ENCODE measurements around the gene GPR78.

Gene GPR78

GRCh38 chr4:8587469-8588195, 7.4 kb downstream of the GPR78 start:
- H3K4me1 ChIP-seq (ENCODE audit: control insufficient read depth in 2 of 2, insufficient read depth in 1 of 2, low read depth in 1 of 2, low read length in 2 of 2) = peaks cover 0 to 21% of the 10 kb centered on the region in 2 donors
- H3K4ac ChIP-seq (ENCODE audit: low read length) = no peak overlapping the region
- H2BK5ac ChIP-seq (ENCODE audit: low read length) = no peak overlapping the region
- H3K9me3 ChIP-seq (replicated peaks in 1 of 2; ENCODE audit: control insufficient read depth in 2 of 2, insufficient read depth in 1 of 2, low read depth in 1 of 2, low read length in 2 of 2) = no peaks in the 10 kb centered on the region
- H2BK12ac ChIP-seq (ENCODE audit: low read length) = no peak overlapping the region
- H3K9ac ChIP-seq (ENCODE audit: low read depth, low read length, poor library complexity) = no peak overlapping the region
- no peak overlapping the region for H2AFZ ChIP-seq (ENCODE audit: low read length)
- H2BK15ac ChIP-seq (ENCODE audit: low read length) = peak overlapping the region; percentile 64
- H2BK120ac ChIP-seq (ENCODE audit: low read depth, low read length) = no peak overlapping the region
- H4K8ac ChIP-seq (ENCODE audit: low read depth, low read length) = no peak overlapping the region
- H3K4me3 ChIP-seq (ENCODE audit: low read length in 2 of 2) = no peak overlapping the region
- no peak overlapping the region for H3K23ac ChIP-seq (ENCODE audit: low read depth, low read length, poor library complexity)
- H4K91ac ChIP-seq (ENCODE audit: low read depth, low read length, poor library complexity) = no peak overlapping the region
- H3K14ac ChIP-seq (ENCODE audit: low read length) = no peak overlapping the region
- H3K79me1 ChIP-seq (ENCODE audit: low read depth, low read length) = no peaks in the 10 kb centered on the region
- no peak for DNase-seq (ENCODE audit: low spot score)
- H3K27ac ChIP-seq (replicated peaks; ENCODE audit: low read length) = no peak overlapping the region
- H2AK5ac ChIP-seq (ENCODE audit: low read depth, low read length) = peak overlapping the region; percentile 48
- H3K4me2 ChIP-seq (ENCODE audit: insufficient read depth, low read length, poor library complexity, severe bottlenecking) = no peak overlapping the region
- H3K27me3 ChIP-seq (ENCODE audit: control insufficient read depth in 3 of 3, insufficient read depth in 3 of 3, low read depth in 1 of 3, low read length in 3 of 3) = peaks cover 0 to 50% (median 0%) of the 10 kb centered on the region in 3 experiments
- no peaks in the 10 kb centered on the region for H3K36me3 ChIP-seq (replicated peaks in 1 of 2; ENCODE audit: control insufficient read depth in 2 of 2, insufficient read depth in 2 of 2, low read length in 2 of 2)
- WGBS, 2 donors (ENCODE audit: extremely low coverage in 2 of 2, insufficient read length in 2 of 2, insufficient replicate concordance in 1 of 2) = no CpG with 5 or more reads among the region's 18 CpGs
- H3K18ac ChIP-seq (ENCODE audit: low read length) = peak overlapping the region; percentile 51

DNA sequence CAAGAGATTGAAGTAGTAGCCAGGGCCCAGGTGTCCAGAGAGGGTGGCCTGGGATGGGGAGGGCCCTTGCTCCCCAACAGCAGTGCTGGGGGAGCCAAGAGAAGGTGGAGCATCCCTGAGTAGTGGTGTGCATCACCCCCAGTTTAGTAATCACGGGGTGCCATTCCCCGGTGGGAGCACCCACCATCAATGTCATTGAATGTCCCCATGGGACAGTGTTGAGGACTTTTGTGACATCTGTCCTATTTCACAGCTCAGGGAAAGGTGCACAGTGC, 7.9 kb downstream of the GPR78 start:
- Histone ChIP-seq H3K23ac (ENCODE audit: low read depth, low read length, poor library complexity) (no peak overlapping the region), H3K14ac (ENCODE audit: low read length) (no peak overlapping the region), H2BK15ac (ENCODE audit: low read length) (no peak overlapping the region), H3K79me1 (ENCODE audit: low read depth, low read length) (no peaks in the 10 kb centered on the region), H2BK5ac (ENCODE audit: low read length) (no peak overlapping the region), H3K18ac (ENCODE audit: low read length) (no peak overlapping the region), H3K36me3 (replicated peaks in 1 of 2; ENCODE audit: control insufficient read depth in 2 of 2, insufficient read depth in 2 of 2, low read length in 2 of 2) (no peaks in the 10 kb centered on the region), H3K27me3 (ENCODE audit: control insufficient read depth in 3 of 3, insufficient read depth in 3 of 3, low read depth in 1 of 3, low read length in 3 of 3) (peaks cover 0 to 55% (median 3%) of the 10 kb centered on the region in 3 experiments), H4K8ac (ENCODE audit: low read depth, low read length) (no peak overlapping the region), H3K4ac (ENCODE audit: low read length) (no peak overlapping the region), H2AK5ac (ENCODE audit: low read depth, low read length) (peak overlapping the region; percentile 48), H3K27ac (replicated peaks; ENCODE audit: low read length) (no peak overlapping the region), H3K4me3 (ENCODE audit: low read length in 2 of 2) (no peak overlapping the region), H2BK120ac (ENCODE audit: low read depth, low read length) (no peak overlapping the region), H3K4me1 (ENCODE audit: control insufficient read depth in 2 of 2, insufficient read depth in 1 of 2, low read depth in 1 of 2, low read length in 2 of 2) (peaks cover 0 to 24% of the 10 kb centered on the region in 2 donors), H2BK12ac (ENCODE audit: low read length) (no peak overlapping the region), H3K4me2 (ENCODE audit: insufficient read depth, low read length, poor library complexity, severe bottlenecking) (no peak overlapping the region), H3K9me3 (replicated peaks in 1 of 2; ENCODE audit: control insufficient read depth in 2 of 2, insufficient read depth in 1 of 2, low read depth in 1 of 2, low read length in 2 of 2) (no peaks in the 10 kb centered on the region), H3K9ac (ENCODE audit: low read depth, low read length, poor library complexity) (no peak overlapping the region), H2AFZ (ENCODE audit: low read length) (no peak overlapping the region), H4K91ac (ENCODE audit: low read depth, low read length, poor library complexity) (no peak overlapping the region)
- WGBS, 2 donors (ENCODE audit: extremely low coverage in 2 of 2, insufficient read length in 2 of 2, insufficient replicate concordance in 1 of 2) = no CpG with 5 or more reads among the region's 2 CpGs
- DNase-seq (ENCODE audit: low spot score) = no peak

GRCh38 chr4:8589336-8589735, 9.1 kb downstream of the GPR78 start:
- Histone ChIP-seq H4K8ac (ENCODE audit: low read depth, low read length) (no peak overlapping the region), H3K4ac (ENCODE audit: low read length) (no peak overlapping the region), H2BK5ac (ENCODE audit: low read length) (no peak overlapping the region), H3K4me1 (ENCODE audit: control insufficient read depth in 2 of 2, insufficient read depth in 1 of 2, low read depth in 1 of 2, low read length in 2 of 2) (peaks cover 0 to 34% of the 10 kb centered on the region in 2 donors), H3K4me2 (ENCODE audit: insufficient read depth, low read length, poor library complexity, severe bottlenecking) (no peak overlapping the region), H2AFZ (ENCODE audit: low read length) (no peak overlapping the region), H3K36me3 (replicated peaks in 1 of 2; ENCODE audit: control insufficient read depth in 2 of 2, insufficient read depth in 2 of 2, low read length in 2 of 2) (no peaks in the 10 kb centered on the region), H3K27ac (replicated peaks; ENCODE audit: low read length) (no peak overlapping the region), H2BK120ac (ENCODE audit: low read depth, low read length) (no peak overlapping the region), H2BK15ac (ENCODE audit: low read length) (peak overlapping the region; percentile 19), H3K9me3 (replicated peaks in 1 of 2; ENCODE audit: control insufficient read depth in 2 of 2, insufficient read depth in 1 of 2, low read depth in 1 of 2, low read length in 2 of 2) (peaks cover 0 to 2% of the 10 kb centered on the region in 2 donors), H3K23ac (ENCODE audit: low read depth, low read length, poor library complexity) (no peak overlapping the region), H3K14ac (ENCODE audit: low read length) (no peak overlapping the region), H3K9ac (ENCODE audit: low read depth, low read length, poor library complexity) (no peak overlapping the region), H4K91ac (ENCODE audit: low read depth, low read length, poor library complexity) (no peak overlapping the region), H3K18ac (ENCODE audit: low read length) (peak overlapping the region; percentile 85), H3K27me3 (ENCODE audit: control insufficient read depth in 3 of 3, insufficient read depth in 3 of 3, low read depth in 1 of 3, low read length in 3 of 3) (peaks cover 0 to 67% (median 13%) of the 10 kb centered on the region in 3 experiments), H3K79me1 (ENCODE audit: low read depth, low read length) (no peaks in the 10 kb centered on the region), H2BK12ac (ENCODE audit: low read length) (no peak overlapping the region), H3K4me3 (ENCODE audit: low read length in 2 of 2) (no peak overlapping the region), H2AK5ac (ENCODE audit: low read depth, low read length) (peak overlapping the region; percentile 32)
- DNase-seq (ENCODE audit: low spot score) = no peak
- no CpG with 5 or more reads among the region's 10 CpGs for WGBS, 2 donors (ENCODE audit: extremely low coverage in 2 of 2, insufficient read length in 2 of 2, insufficient replicate concordance in 1 of 2)

GRCh38 chr4:8589823-8590545, 9.8 kb downstream of the GPR78 start:
- Histone ChIP-seq H3K4me3 (ENCODE audit: low read length in 2 of 2) (no peak overlapping the region), H3K27me3 (ENCODE audit: control insufficient read depth in 3 of 3, insufficient read depth in 3 of 3, low read depth in 1 of 3, low read length in 3 of 3) (peaks cover 0 to 68% (median 13%) of the 10 kb centered on the region in 3 experiments), H3K4ac (ENCODE audit: low read length) (no peak overlapping the region), H3K9me3 (replicated peaks in 1 of 2; ENCODE audit: control insufficient read depth in 2 of 2, insufficient read depth in 1 of 2, low read depth in 1 of 2, low read length in 2 of 2) (peaks cover 0 to 2% of the 10 kb centered on the region in 2 donors), H3K14ac (ENCODE audit: low read length) (peak overlapping the region; percentile 79), H3K9ac (ENCODE audit: low read depth, low read length, poor library complexity) (no peak overlapping the region), H3K23ac (ENCODE audit: low read depth, low read length, poor library complexity) (peak overlapping the region; percentile 61), H2AK5ac (ENCODE audit: low read depth, low read length) (peak overlapping the region; percentile 59), H2BK120ac (ENCODE audit: low read depth, low read length) (peak overlapping the region; percentile 82), H3K36me3 (replicated peaks in 1 of 2; ENCODE audit: control insufficient read depth in 2 of 2, insufficient read depth in 2 of 2, low read length in 2 of 2) (no peaks in the 10 kb centered on the region), H3K4me2 (ENCODE audit: insufficient read depth, low read length, poor library complexity, severe bottlenecking) (no peak overlapping the region), H3K27ac (replicated peaks; ENCODE audit: low read length) (no peak overlapping the region), H4K8ac (ENCODE audit: low read depth, low read length) (no peak overlapping the region), H2BK15ac (ENCODE audit: low read length) (peak overlapping the region; percentile 68), H2AFZ (ENCODE audit: low read length) (no peak overlapping the region), H2BK5ac (ENCODE audit: low read length) (peak overlapping the region; percentile 11), H4K91ac (ENCODE audit: low read depth, low read length, poor library complexity) (no peak overlapping the region), H3K18ac (ENCODE audit: low read length) (peak overlapping the region; percentile 85), H2BK12ac (ENCODE audit: low read length) (no peak overlapping the region), H3K4me1 (ENCODE audit: control insufficient read depth in 2 of 2, insufficient read depth in 1 of 2, low read depth in 1 of 2, low read length in 2 of 2) (peaks cover 0 to 34% of the 10 kb centered on the region in 2 donors), H3K79me1 (ENCODE audit: low read depth, low read length) (no peaks in the 10 kb centered on the region)
- no CpG with 5 or more reads among the region's 11 CpGs for WGBS, 2 donors (ENCODE audit: extremely low coverage in 2 of 2, insufficient read length in 2 of 2, insufficient replicate concordance in 1 of 2)
- DNase-seq (ENCODE audit: low spot score) = no peak
